ENCODE data around the gene KRTAP10-4.
"Not testable (repeated sequence)": the region's sequence is repeated elsewhere in the genome, so short reads cannot be mapped to it uniquely, and the experiment has no call there.

The KRTAP10-4 gene, protein sequence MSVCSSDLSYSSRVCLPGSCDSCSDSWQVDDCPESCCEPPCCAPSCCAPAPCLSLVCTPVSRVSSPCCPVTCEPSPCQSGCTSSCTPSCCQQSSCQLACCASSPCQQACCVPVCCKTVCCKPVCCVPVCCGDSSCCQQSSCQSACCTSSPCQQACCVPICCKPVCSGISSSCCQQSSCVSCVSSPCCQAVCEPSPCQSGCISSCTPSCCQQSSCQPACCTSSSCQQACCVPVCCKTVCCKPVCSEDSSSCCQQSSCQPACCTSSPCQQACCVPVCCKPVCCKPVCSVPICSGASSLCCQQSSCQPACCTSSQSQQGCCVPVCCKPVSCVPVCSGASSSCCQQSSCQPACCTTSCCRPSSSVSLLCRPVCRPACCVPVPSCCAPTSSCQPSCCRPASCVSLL
- total RNA-seq, result 0 reads per million in 3 donors

DNA sequence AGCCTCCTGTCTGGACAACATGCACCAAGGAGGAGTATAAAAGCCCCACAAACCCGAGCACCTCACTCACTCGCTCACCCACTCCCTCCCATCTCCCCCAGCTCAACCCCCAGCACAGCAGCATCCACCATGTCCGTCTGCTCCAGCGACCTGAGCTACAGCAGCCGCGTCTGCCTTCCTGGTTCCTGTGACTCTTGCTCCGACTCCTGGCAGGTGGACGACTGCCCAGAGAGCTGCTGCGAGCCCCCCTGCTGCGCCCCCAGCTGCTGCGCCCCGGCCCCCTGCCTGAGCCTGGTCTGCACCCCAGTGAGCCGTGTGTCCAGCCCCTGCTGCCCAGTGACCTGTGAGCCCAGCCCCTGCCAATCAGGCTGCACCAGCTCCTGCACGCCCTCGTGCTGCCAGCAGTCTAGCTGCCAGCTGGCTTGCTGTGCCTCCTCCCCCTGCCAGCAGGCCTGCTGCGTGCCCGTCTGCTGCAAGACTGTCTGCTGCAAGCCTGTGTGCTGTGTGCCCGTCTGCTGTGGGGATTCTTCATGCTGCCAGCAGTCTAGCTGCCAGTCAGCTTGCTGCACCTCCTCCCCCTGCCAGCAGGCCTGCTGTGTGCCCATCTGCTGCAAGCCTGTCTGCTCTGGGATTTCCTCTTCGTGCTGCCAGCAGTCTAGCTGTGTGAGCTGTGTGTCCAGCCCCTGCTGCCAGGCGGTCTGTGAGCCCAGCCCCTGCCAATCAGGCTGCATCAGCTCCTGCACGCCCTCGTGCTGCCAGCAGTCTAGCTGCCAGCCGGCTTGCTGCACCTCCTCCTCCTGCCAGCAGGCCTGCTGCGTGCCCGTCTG lies at the start of gene KRTAP10-4:
Gene KRTAP10-4, plus strand, starts transcription at position 100 of the 827 bp plus-strand sequence. Its CDS starts 30 bp downstream, at position 130.
- not testable (repeated sequence) for H3K27me3 ChIP-seq (replicated peaks; ENCODE audit: control insufficient read depth, insufficient read depth, low read length, poor library complexity, severe bottlenecking); H3K4me3 ChIP-seq (ENCODE audit: insufficient read depth, low read depth, low read length, poor library complexity, severe bottlenecking); DNase-seq

DNA sequence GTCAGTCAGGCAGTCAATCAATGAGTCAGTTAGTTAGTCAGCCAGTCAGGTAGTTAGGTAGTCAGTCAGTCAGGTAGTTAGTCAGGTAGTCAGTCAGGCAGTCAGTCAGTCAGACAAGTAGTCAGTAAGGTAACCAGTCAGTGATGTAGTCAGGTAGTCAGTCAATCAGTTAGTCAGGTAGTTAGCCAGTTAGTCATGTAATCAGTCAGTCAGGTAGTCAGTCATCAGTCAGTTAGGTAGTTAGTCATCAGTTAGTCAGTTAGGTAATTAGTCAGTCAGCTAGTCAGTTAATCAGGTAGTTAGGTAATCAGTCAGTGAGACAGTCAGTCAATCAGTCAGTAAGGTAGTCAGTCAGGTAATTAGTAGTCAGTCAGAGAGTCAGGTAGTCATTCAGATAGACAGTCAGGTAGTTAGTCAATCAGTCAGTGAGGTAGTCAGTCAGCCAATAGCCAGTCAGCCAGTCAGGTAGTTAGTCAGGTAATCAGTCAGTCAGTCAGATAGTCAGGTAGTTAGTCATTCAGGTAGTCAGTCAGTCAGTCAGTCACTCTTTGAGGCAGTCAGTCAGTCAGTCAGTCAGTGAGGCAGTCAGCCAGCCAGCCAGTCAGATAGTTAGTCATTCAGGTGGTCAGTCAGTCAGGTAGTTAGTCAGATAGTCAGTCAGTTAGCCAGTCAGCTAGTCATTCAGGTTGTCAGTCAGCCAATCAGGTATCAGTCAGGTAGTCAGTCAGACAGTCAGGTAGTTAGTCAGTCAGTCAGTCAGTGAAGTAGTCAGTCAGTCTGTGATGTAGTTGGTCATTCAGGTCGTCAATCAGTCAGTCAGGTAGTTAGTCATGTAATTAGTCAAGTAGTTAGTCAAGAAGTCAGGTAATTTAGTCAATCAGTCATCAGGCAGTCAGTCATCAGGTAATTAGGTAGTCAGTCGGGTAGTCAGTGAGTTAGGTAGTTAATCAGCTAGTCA lies 48.8 kb upstream of the KRTAP10-4 start:
- Histone ChIP-seq H3K27me3 (replicated peaks; ENCODE audit: control insufficient read depth, insufficient read depth, low read length, poor library complexity, severe bottlenecking) (no peaks in the 10 kb centered on the region), H3K27ac (ENCODE audit: insufficient read depth, low read length, poor library complexity, severe bottlenecking) (no peak overlapping the region), H3K36me3 (ENCODE audit: control insufficient read depth, insufficient read depth, low read length) (no peaks in the 10 kb centered on the region), H3K4me1 (ENCODE audit: control insufficient read depth, insufficient read depth, low read length, poor library complexity, severe bottlenecking) (no peaks in the 10 kb centered on the region), H3K4me3 (ENCODE audit: insufficient read depth, low read depth, low read length, poor library complexity, severe bottlenecking) (no peak overlapping the region), H3K9me3 (ENCODE audit: control insufficient read depth, low read length) (no peaks in the 10 kb centered on the region)
- DNase-seq, result no peak

More for the DNA sequence above, at the start of gene KRTAP10-4:
- not testable (repeated sequence) for H3K9me3 ChIP-seq (ENCODE audit: control insufficient read depth, low read length); H3K4me1 ChIP-seq (ENCODE audit: control insufficient read depth, insufficient read depth, low read length, poor library complexity, severe bottlenecking); H3K27ac ChIP-seq (ENCODE audit: insufficient read depth, low read length, poor library complexity, severe bottlenecking); H3K36me3 ChIP-seq (ENCODE audit: control insufficient read depth, insufficient read depth, low read length)

GRCh38 chr21:44525391-44526095 lies 48.0 kb upstream of the KRTAP10-4 start:
- no peak overlapping the region for H3K27ac ChIP-seq (ENCODE audit: insufficient read depth, low read length, poor library complexity, severe bottlenecking)
- no peaks in the 10 kb centered on the region for H3K36me3 ChIP-seq (ENCODE audit: control insufficient read depth, insufficient read depth, low read length)
- H3K9me3 ChIP-seq (ENCODE audit: control insufficient read depth, low read length), result no peaks in the 10 kb centered on the region
- no peaks in the 10 kb centered on the region for H3K27me3 ChIP-seq (replicated peaks; ENCODE audit: control insufficient read depth, insufficient read depth, low read length, poor library complexity, severe bottlenecking)
- H3K4me3 ChIP-seq (ENCODE audit: insufficient read depth, low read depth, low read length, poor library complexity, severe bottlenecking), result no peak overlapping the region
- DNase-seq, result no peak
- H3K4me1 ChIP-seq (ENCODE audit: control insufficient read depth, insufficient read depth, low read length, poor library complexity, severe bottlenecking), result no peaks in the 10 kb centered on the region

DNA sequence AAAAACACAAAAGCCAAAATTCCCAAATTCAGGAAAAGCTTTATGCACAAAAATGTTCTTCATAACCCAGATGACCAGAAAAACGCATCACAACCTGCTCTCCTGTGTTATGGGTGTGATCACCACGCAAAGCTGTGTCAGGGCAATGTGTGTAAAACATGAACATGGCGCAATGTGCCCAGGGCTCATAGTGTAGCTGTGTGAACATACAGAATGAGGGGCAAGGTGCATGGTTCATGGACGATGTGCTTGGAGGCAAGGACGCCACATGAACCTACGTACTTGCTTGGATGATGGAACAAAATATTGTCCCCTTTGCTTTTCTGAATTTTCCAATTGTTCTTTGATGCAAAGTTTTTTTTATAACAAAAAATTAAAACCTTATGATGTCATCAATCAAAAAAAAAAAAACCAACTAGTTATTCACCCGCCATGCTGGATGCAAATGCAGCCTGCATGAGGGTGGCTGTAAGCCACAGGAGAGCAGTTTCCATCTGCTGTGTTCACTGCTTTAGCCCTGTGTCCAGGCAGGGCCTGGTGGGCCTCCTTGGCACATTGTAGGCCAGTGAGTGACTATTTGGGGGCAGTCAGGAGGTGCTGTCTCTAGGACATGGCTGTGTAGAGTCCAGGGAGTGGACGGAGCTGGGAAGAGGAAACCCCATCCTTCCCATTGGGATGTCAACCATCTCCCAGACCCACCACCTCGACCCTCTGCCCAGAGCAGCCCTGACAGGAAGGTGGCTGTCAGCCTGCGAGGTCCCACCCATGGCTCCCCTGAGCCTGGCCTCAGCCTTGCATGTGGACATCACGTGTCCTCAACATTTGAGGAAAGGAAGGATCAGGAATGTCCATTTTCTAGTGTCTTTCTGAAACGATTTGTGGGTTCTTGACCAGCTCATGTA lies 47.2 kb upstream of the KRTAP10-4 start:
- Histone ChIP-seq H3K4me1 (ENCODE audit: control insufficient read depth, insufficient read depth, low read length, poor library complexity, severe bottlenecking) (no peaks in the 10 kb centered on the region), H3K9me3 (ENCODE audit: control insufficient read depth, low read length) (no peaks in the 10 kb centered on the region), H3K27ac (ENCODE audit: insufficient read depth, low read length, poor library complexity, severe bottlenecking) (no peak overlapping the region), H3K36me3 (ENCODE audit: control insufficient read depth, insufficient read depth, low read length) (no peaks in the 10 kb centered on the region), H3K27me3 (replicated peaks; ENCODE audit: control insufficient read depth, insufficient read depth, low read length, poor library complexity, severe bottlenecking) (no peaks in the 10 kb centered on the region), H3K4me3 (ENCODE audit: insufficient read depth, low read depth, low read length, poor library complexity, severe bottlenecking) (no peak overlapping the region)
- DNase-seq, result no peak

GRCh38 chr21:44527156-44527982 lies 46.2 kb upstream of the KRTAP10-4 start:
- DNase-seq, result no peak

GRCh38 chr21:44527983-44528633 lies 45.4 kb upstream of the KRTAP10-4 start:
- H3K36me3 ChIP-seq (ENCODE audit: control insufficient read depth, insufficient read depth, low read length), result no peaks in the 10 kb centered on the region
- H3K4me1 ChIP-seq (ENCODE audit: control insufficient read depth, insufficient read depth, low read length, poor library complexity, severe bottlenecking), result no peaks in the 10 kb centered on the region
- H3K9me3 ChIP-seq (ENCODE audit: control insufficient read depth, low read length), result no peaks in the 10 kb centered on the region
- no peaks in the 10 kb centered on the region for H3K27me3 ChIP-seq (replicated peaks; ENCODE audit: control insufficient read depth, insufficient read depth, low read length, poor library complexity, severe bottlenecking)
- H3K4me3 ChIP-seq (ENCODE audit: insufficient read depth, low read depth, low read length, poor library complexity, severe bottlenecking), result no peak overlapping the region
- no peak for DNase-seq
- H3K27ac ChIP-seq (ENCODE audit: insufficient read depth, low read length, poor library complexity, severe bottlenecking), result no peak overlapping the region

More at GRCh38 chr21:44527156-44527982, 46.2 kb upstream of the KRTAP10-4 start:
- no peaks in the 10 kb centered on the region for H3K36me3 ChIP-seq (ENCODE audit: control insufficient read depth, insufficient read depth, low read length)
- no peaks in the 10 kb centered on the region for H3K27me3 ChIP-seq (replicated peaks; ENCODE audit: control insufficient read depth, insufficient read depth, low read length, poor library complexity, severe bottlenecking)
- H3K27ac ChIP-seq (ENCODE audit: insufficient read depth, low read length, poor library complexity, severe bottlenecking), result no peak overlapping the region
- no peaks in the 10 kb centered on the region for H3K4me1 ChIP-seq (ENCODE audit: control insufficient read depth, insufficient read depth, low read length, poor library complexity, severe bottlenecking)
- H3K4me3 ChIP-seq (ENCODE audit: insufficient read depth, low read depth, low read length, poor library complexity, severe bottlenecking), result no peak overlapping the region
- H3K9me3 ChIP-seq (ENCODE audit: control insufficient read depth, low read length), result no peaks in the 10 kb centered on the region

DNA sequence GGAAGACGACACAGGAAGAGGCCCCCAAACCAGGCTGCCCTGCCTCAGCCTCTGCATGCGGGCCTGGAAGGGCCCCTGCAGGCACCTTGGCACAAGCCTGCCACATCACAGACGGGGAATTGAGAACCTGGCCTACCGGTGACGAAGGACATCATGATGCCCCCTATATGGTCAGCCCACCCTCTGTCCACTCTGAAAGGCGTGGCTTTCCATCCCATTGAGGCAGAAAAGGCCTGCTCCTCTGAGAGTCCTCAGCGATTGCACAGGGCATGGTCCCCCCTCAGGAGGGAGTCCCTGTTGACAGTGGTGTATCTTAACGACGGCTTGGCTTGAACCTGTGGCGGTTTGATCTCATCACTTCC lies 44.9 kb upstream of the KRTAP10-4 start:
- H3K4me3 ChIP-seq (ENCODE audit: insufficient read depth, low read depth, low read length, poor library complexity, severe bottlenecking), result no peak overlapping the region
- no peak for DNase-seq
- no peaks in the 10 kb centered on the region for H3K4me1 ChIP-seq (ENCODE audit: control insufficient read depth, insufficient read depth, low read length, poor library complexity, severe bottlenecking)
- H3K36me3 ChIP-seq (ENCODE audit: control insufficient read depth, insufficient read depth, low read length), result no peaks in the 10 kb centered on the region
- no peak overlapping the region for H3K27ac ChIP-seq (ENCODE audit: insufficient read depth, low read length, poor library complexity, severe bottlenecking)
- H3K27me3 ChIP-seq (replicated peaks; ENCODE audit: control insufficient read depth, insufficient read depth, low read length, poor library complexity, severe bottlenecking), result no peaks in the 10 kb centered on the region
- no peaks in the 10 kb centered on the region for H3K9me3 ChIP-seq (ENCODE audit: control insufficient read depth, low read length)

- DNase-seq, result no peak
- Histone ChIP-seq H3K9me3 (ENCODE audit: control insufficient read depth, low read length) (no peaks in the 10 kb centered on the region), H3K4me1 (ENCODE audit: control insufficient read depth, insufficient read depth, low read length, poor library complexity, severe bottlenecking) (no peaks in the 10 kb centered on the region), H3K27me3 (replicated peaks; ENCODE audit: control insufficient read depth, insufficient read depth, low read length, poor library complexity, severe bottlenecking) (no peaks in the 10 kb centered on the region), H3K27ac (ENCODE audit: insufficient read depth, low read length, poor library complexity, severe bottlenecking) (no peak overlapping the region), H3K4me3 (ENCODE audit: insufficient read depth, low read depth, low read length, poor library complexity, severe bottlenecking) (no peak overlapping the region), H3K36me3 (ENCODE audit: control insufficient read depth, insufficient read depth, low read length) (no peaks in the 10 kb centered on the region)
Measured at GRCh38 chr21:44529011-44529421, 44.5 kb upstream of the KRTAP10-4 start.

Data from effector memory CD4-positive, alpha-beta T cell (primary cell).